T-helper 17 cell (primary cell): ENCODE data around the gene SRD5A1. TPM values are rescaled to one million over a fixed set of nuclear protein-coding genes. Genes with fewer than 3 reads are reported as not detected.

Experiments
- total RNA-seq, 4 donors: library from RNA in 2 of 4; stranded (reverse) in 2 of 4; gene quantifications; one replicate each; pipeline ENCODE4 v1.2.3 and lab custom pipeline; 2022 to 2026

SRD5A1 gene
- total RNA-seq, 2 donors from 2014 or later: 3.7 to 4.4 TPM

Other genes starting within 250 kb of the SRD5A1 start
- gene UBE2QL1, start 184.6 kb upstream of the SRD5A1 start, total RNA-seq: under 1 TPM in 1 of 2 donors, not detected in 1; 0.05 TPM
- 10 to 100 TPM; 49.1 to 60.1 TPM for gene NSUN2, start 396 bp upstream of the SRD5A1 start, total RNA-seq
- 10 to 100 TPM; 54.7 to 59.4 TPM for gene TENT4A, start 80.0 kb downstream of the SRD5A1 start, total RNA-seq